GM18505 (cell line): Measurements from ENCODE around the gene SH3BGR.

Source experiments
- ATAC-seq: cut with Tn5 transposase; IDR thresholded peaks from one replicate; pipeline ENCODE4 v1.9.1; 2021; ENCODE audit not compliant: unreplicated experiment
- POLR2A ChIP-seq: IDR thresholded peaks from 4 replicates; pipeline ENCODE4 v1.6.1; 2011; ENCODE audit warnings: borderline replicate concordance; ENCODE audit not compliant: insufficient read depth, insufficient read length; ENCODE audit errors: extremely low read depth

Gene SH3BGR

DNA sequence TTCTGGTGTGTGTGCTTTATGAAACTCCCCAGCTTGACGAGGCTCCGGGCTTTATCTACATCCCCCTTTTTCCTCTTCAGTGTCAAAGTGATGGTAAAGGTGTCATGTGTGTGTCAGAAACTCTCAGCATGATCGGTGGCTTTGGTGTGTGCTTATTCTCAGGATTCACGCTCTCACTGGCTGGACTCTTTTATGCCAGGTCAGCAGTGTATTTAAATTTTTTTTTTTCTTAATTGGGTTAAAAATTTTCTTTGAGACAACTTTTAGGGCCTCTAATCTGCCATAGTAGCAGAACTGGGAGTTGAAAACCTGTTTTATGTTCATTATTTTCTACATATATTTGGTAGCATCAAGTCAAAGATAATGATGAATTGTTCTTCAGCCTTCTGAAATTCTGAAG is 21.0 kb downstream of the SH3BGR start:
- TF ChIP-seq POLR2A = no peak
- ATAC-seq = no peak

DNA sequence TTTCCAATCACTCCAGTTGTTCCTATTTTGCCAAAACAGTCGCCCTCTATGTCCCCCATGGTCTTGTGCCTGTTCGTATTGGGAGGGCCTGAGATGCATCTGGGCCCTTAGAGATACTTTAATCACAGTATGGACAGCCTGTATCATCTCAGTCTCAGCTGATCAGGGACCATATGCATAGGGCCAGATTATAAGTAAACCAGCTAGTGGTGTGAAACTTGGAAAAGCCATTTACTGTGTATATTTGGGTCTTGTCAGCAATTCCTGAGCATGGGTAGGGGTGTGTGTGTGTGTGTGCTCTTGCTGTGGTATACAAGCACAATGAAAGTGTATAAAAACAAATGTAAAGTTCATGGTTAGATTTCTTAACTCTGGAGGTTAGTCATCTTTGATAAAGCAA is 22.8 kb downstream of the SH3BGR start:
- ATAC-seq = no peak
- TF ChIP-seq POLR2A = no peak

DNA sequence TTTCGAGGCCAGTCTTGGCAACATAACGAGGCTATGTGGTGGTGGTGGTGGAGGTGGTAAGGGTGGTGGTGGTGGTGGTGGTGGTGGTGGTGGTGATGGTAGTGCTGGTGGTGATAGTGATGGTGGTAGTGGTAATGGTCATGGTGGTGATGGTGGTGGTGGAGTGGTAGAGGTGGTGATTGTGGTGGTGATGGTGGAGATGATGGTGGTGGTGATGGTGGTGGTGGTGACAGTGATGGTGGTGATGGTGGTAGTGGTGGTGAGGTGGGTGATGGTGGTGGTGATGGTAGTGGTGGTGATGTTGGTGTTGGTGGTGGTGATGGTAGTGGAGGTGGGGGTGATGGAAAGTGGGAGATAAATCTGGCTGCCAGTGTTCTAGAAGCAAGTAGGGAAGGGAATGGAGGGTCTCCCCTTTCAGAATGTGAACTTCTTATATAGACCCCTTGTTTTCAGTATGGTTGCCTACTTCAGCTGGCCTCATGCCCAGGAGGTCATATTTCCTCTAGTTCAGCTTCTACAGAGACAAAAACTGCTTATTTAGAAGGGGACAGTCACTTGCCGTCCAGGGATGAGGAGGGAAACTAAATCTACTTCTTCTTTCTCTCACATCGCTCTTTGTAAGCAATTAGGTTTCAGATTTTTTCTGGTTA is 27.5 kb downstream of the SH3BGR start:
- no peak for ATAC-seq
- no peak for TF ChIP-seq POLR2A

DNA sequence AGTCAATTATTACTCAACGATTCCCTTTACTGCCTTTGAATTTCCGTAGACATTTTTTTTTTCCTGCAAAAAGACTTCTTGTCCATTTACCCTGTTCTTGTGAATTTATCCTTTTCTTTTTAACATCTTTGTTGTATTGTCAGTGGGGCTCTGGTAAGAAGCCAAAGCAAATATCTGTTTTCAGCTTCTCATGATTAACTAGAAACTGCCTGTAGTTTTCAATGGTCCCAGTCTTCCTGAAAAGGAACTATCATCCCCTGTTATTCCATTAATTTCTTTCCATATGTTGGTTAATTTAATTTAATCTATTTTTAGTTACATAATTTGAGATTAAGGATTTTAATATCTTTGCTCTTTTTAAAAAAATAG is 28.0 kb downstream of the SH3BGR start:
- no peak for ATAC-seq
- no peak for TF ChIP-seq POLR2A

DNA sequence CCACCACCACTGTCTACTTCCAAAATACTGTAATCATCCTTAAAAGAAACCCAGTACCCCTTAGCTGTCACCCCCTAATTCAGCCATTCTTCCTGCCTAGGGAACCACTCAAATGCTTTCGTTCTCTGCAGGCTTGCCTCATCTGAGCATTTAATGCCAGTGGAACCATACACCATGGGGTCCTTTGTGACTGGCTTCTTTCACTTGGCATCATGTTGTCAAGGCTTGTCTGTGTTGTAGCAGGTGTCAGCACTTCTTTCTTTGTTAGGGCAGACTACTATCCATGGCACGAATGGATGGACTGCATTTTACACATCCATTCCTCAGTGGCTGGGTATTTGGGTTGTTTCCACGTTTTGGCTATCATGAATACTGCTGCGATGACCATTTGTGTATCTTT is 28.5 kb downstream of the SH3BGR start:
- TF ChIP-seq POLR2A = no peak
- ATAC-seq = no peak

DNA sequence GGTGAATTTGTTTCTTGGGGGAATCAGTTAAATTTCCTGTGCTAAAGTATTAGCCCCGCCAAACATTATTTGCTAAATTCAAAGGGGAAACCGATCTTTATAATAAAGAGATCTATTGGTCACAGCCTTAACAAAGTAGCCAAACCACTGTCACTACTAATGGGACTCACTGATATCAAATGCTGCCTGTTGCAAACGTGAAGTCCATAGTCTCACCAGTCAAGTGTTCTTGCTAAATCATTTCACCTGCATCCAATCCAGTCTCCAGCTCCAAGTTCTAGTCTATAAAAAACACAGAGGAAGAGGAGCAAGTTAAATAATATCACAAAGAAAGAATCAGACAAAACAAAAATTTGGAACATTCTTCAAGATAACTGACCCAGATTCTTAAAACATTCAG is 30.1 kb downstream of the SH3BGR start:
- no peak for ATAC-seq
- no peak for TF ChIP-seq POLR2A

DNA sequence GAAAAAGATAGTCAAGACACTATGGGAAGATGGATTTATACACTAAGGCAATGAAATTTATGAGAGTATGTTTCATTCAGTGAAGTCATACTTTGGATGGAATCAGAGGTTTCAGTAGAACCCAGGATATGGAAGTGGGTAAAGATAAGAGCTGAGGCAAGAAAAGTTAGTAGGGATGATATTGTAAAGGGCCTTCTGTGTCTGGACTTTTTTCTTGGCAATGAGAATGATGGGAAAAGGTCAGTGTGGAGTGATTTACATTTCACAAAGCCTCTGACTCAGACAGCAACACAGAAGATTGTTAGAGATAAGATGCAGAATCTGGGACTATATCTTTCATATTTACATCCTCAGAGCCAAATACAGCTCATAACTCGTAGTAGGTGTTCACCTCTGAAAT is 32.1 kb downstream of the SH3BGR start:
- no peak for TF ChIP-seq POLR2A

DNA sequence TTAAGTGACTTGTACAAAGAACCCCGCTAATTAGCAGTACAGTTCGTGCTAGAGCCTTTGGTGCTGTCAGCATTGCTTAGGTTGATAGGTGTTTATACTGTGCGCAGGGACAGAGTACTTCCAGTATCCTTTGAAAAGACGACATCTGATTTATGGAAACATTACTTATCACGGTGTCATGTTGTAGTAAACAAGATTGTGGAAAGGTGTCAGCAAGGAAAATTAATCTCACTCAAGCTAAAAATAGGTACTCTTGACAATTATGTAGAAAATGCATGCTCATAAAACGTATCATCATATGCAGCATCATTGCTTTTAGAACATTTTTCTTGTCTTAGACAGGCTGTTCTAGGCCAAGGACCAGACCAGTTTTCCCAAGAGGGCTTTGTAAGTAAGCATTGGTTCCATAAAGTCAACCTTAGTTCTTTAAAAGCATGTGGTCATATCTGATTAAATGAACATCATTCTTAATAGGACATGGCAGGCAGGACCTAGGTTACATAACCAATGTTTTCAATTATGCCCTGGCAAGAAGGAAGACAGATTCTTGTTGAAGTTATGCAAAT is 33.0 kb downstream of the SH3BGR start:
- no peak for TF ChIP-seq POLR2A
- ATAC-seq = no peak

More for the DNA sequence above, 32.1 kb downstream of the SH3BGR start:
- ATAC-seq = no peak

DNA sequence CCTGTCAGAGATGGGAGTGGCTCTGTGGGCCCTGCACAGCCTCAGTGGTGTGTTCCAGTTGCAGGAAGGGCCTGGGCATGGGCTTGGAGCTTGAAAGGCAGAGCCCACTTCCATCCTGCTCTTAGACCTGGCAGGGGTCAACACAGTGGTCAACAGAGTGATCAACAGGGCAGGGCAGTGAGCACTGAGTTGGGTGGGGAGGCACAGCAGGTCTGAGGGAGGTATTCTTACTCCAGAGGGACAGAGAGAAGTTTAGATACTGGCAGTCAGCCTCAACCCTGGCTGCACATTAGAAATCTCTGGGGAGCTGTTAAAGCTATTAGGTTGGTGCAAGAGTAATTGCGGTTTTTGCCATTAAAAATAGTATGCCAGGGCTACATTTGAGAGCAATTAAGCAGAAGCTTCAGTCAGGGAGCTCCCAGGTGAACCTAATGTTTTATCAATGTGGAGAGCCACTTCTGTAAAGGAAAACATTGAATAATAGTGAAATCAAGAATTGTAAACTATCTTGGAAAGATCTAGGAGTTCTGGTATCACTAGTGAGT is 37.7 kb downstream of the SH3BGR start:
- no peak for ATAC-seq
- TF ChIP-seq POLR2A = no peak

DNA sequence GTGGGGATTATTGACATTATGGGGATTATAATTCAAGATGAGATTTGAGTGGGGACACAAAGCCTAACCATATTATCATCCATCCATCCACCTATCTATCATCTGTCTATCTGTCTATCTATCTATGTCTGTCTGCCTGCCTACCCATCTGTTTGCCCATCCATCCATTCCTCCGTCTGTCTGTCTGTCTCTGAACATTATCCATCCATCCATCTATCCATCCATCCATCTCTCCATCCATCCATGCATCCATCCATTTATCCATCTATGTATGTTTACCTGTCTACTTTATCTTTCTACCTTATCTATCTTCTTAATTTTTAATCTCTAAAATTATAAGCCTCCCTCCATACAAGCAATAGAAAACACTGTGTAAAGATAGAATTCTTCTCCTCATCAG is 47.4 kb downstream of the SH3BGR start:
- no peak for ATAC-seq
- no peak for TF ChIP-seq POLR2A

DNA sequence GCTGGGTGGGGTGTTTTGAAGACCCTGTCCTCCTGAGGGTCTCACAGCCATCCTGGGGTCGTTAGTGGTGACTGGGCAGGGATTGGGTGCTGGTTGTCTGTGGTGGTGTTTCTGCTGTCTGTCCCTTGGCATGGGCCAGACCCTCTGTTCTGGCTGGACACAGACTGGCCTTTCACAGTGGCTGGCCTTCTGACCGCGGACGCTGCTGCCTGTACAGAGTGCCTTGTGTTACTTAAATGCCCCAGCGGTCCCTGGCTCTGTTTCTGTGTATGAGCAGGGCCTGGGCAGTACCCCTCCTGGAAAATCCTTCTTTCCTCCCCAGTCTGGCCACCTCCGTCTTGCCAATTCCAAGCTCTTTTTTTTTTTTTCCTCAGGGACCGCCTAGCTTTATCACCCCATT is 50.9 kb downstream of the SH3BGR start:
- ATAC-seq = no peak
- TF ChIP-seq POLR2A = no peak

DNA sequence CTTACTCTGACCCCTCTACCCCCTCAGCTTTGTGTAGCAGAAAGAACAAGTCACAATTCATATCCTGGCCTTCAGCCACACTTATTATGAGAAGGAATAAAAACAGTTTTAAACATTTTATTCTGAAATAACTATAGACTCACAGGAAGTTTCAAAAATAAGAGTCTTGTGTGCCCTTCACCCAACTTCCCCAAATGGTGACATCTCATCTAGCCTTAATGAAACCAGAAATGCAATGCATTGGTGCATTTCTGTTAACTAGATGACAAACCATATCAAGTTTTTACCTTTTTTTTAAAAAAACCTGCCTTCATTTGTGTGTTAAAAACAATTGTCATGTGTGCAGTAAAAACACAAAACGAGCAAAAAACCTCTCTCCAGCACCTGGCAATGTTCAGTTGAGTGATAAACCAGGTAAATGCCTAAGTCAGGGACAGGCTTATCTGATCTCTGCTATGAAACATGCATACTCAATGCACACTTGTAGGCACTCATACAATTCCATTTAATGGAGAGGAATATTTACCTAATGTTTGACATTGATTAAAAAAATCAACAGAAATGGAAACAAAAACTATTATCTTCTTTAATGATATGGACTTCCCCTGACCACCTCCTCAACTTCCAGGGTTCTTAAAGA is 51.5 kb downstream of the SH3BGR start:
- TF ChIP-seq POLR2A = no peak
- no peak for ATAC-seq

DNA sequence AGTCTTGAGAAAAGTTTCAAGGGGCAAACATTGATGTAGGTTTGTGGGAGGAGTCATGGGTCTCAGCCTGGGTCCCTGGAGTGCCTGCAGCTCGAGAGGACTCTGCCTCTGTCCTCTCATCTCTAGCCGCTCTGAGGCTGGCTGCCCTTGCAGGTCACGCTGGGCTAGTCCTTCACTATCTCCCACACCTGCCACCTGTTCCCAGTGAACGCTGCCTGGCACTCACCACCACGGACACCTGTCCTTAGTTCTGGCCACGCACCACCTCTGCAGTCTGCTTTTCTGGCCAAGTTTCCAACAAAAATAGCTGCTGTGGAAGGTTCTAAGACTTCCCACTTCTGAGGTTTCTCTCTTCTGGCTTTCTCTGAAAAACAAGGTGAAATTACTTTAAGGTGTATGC is 52.5 kb downstream of the SH3BGR start:
- no peak for ATAC-seq
- no peak for TF ChIP-seq POLR2A

DNA sequence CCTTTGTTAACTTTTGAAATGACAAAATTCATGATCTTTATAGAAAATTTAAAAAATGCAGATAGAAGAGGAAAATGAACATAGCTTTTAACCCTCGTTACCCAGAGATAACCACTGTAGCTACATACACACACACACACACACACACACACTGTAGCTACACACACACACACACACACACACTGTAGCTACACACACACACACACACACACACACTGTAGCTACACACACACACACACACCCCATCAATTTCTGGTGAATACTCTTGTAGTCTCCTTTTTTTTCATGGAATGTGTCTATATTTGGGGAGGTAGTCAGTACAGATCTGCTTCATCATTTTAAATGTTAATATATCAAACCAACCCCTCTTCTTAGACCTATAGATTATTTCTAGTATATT is 58.5 kb downstream of the SH3BGR start:
- TF ChIP-seq POLR2A = no peak
- ATAC-seq = no peak
